Adrenal gland (tissue), 5 donors: ENCODE data around the gene GLIPR1L1.

ENCODE experiments used
- CTCF ChIP-seq, 6 experiments: fragments of 450-650 bp in 4 of 6; fragments of 200-600 bp in 2 of 6; sonication (generic) in 1 of 6; IDR thresholded peaks; 1 replicate in 5 of 6; 2 replicates in 1 of 6; pipeline versions ENCODE4 v1.5.1 to v1.8.0; 2016 to 2021; ENCODE audit warnings: antibody characterized with exemption in 6 of 6, mild to moderate bottlenecking in 2 of 6, moderate library complexity in 1 of 6
- POLR2A ChIP-seq, 2 donors: fragments of 450-650 bp; IDR thresholded peaks; one replicate each; pipeline ENCODE4 v1.6.1; 2017; ENCODE audit warnings: antibody characterized with exemption in 2 of 2, mild to moderate bottlenecking in 2 of 2, moderate library complexity in 1 of 2
- donor health status: DM: no; HTN: no; CAD: no.

- TF ChIP-seq CTCF (IDR thresholded peaks at IDR 0.05) = no peak
- TF ChIP-seq POLR2A (IDR thresholded peaks at IDR 0.05) = no peak
Measured at GRCh38 chr12:75345531-75345930, 11.1 kb downstream of the GLIPR1L1 start.
